ENCODE results near the gene DNHD1. TPM values are rescaled to one million over a fixed set of nuclear protein-coding genes. Genes with fewer than 3 reads are reported as not detected.

Gene DNHD1
- total RNA-seq, 1 experiment from 2014 or later: 10.6 TPM

DNA sequence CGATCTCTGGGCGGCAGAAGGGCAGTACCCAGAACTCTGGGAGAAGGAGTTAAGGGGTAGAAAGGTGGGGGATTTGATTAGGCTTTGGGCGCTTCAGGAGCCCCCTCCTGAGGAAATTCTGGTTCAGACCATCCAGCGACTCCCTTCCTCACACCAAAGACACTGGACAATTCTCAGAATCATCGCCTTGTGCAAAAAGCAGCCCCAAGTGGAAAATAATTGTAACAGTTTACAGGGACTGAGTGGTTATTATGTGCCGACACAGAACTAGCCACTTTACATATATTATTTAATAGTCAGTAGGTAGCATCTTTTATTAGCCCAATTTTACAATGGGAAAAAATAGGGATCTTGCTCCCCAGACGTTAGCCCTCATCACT lies 22.7 kb upstream of the DNHD1 start:
- in situ Hi-C loops (cut with HindIII; ENCODE audit: low pct_unique_long_range_greater_than_20kb, low sequenced_read_pairs) (no loop called here), intact Hi-C loops (cut with micrococcal nuclease; ENCODE audit: unreplicated experiment) (no loop called here)
- peaks cover 23% of the 10 kb centered on the region for H3K4me1 ChIP-seq (ENCODE audit: control insufficient read depth, insufficient read depth, low read length)
- DNase-seq (ENCODE audit: low read depth, low spot score) (no peak), ATAC-seq (no peak)
- no peak; the same call in 1 of the 2 replicates for TF ChIP-seq CTCF (IDR thresholded peaks at IDR 0.05)
- TF ChIP-seq TCF7L2 (IDR thresholded peaks at IDR 0.05; ENCODE audit: low read depth, low read length): no peak
- TF ChIP-seq, protein P1, sequence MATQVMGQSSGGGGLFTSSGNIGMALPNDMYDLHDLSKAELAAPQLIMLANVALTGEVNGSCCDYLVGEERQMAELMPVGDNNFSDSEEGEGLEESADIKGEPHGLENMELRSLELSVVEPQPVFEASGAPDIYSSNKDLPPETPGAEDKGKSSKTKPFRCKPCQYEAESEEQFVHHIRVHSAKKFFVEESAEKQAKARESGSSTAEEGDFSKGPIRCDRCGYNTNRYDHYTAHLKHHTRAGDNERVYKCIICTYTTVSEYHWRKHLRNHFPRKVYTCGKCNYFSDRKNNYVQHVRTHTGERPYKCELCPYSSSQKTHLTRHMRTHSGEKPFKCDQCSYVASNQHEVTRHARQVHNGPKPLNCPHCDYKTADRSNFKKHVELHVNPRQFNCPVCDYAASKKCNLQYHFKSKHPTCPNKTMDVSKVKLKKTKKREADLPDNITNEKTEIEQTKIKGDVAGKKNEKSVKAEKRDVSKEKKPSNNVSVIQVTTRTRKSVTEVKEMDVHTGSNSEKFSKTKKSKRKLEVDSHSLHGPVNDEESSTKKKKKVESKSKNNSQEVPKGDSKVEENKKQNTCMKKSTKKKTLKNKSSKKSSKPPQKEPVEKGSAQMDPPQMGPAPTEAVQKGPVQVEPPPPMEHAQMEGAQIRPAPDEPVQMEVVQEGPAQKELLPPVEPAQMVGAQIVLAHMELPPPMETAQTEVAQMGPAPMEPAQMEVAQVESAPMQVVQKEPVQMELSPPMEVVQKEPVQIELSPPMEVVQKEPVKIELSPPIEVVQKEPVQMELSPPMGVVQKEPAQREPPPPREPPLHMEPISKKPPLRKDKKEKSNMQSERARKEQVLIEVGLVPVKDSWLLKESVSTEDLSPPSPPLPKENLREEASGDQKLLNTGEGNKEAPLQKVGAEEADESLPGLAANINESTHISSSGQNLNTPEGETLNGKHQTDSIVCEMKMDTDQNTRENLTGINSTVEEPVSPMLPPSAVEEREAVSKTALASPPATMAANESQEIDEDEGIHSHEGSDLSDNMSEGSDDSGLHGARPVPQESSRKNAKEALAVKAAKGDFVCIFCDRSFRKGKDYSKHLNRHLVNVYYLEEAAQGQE (IDR thresholded peaks at IDR 0.05; ENCODE audit: insufficient read depth in 1 of 2, low read depth in 2 of 2, low read length in 1 of 2): no peak
- TF ChIP-seq SIN3A (IDR thresholded peaks at IDR 0.05; ENCODE audit: borderline replicate concordance, insufficient read depth, low read depth, low read length): no peak
- no peak; the same call in 1 of the 2 replicates for TF ChIP-seq POLR2AphosphoS5 (IDR thresholded peaks at IDR 0.05; ENCODE audit: low read depth, low read length)
- no peaks in the 10 kb centered on the region for H3K9me3 ChIP-seq (ENCODE audit: control insufficient read depth, insufficient read depth, low read depth, low read length)
- CTCF ChIA-PET: interaction anchor here (0.7 to 2.5 kb wide), 3 partner anchors 38 to 144 kb away, joined by 4 to 10 read pairs (median 5); no protein-coding TSS in a partner anchor
- no peaks in the 10 kb centered on the region for H3K27me3 ChIP-seq (ENCODE audit: control insufficient read depth, insufficient read depth, low read length)
- POLR2A ChIA-PET: no interaction called here
- peak overlapping the region; percentile 60 to 84 for H3K4me3 ChIP-seq (ENCODE audit: low read depth in 2 of 2, low read length in 2 of 2)
- H3K36me3 ChIP-seq (ENCODE audit: control insufficient read depth, insufficient read depth, low read length): no peaks in the 10 kb centered on the region
- BruUV-seq (replicated peaks): no TSS peak
- peak overlapping the region; percentile 91 for H3K27ac ChIP-seq (ENCODE audit: low read length)

GRCh38 chr11:6474806-6475500 lies 22.1 kb upstream of the DNHD1 start:
- CTCF ChIA-PET: interaction anchor here (0.9 to 2.5 kb wide), 2 partner anchors 76 to 96 kb away, joined by 5 to 10 read pairs; no protein-coding TSS in a partner anchor
- no peaks in the 10 kb centered on the region for H3K27me3 ChIP-seq (ENCODE audit: control insufficient read depth, insufficient read depth, low read length)
- intact Hi-C loops (cut with micrococcal nuclease; ENCODE audit: unreplicated experiment): no loop called here
- DNase-seq (ENCODE audit: low read depth, low spot score) (peak; percentile 25), ATAC-seq (no peak)
- in situ Hi-C loops (cut with HindIII; ENCODE audit: low pct_unique_long_range_greater_than_20kb, low sequenced_read_pairs): no loop called here
- no peak for TF ChIP-seq CTCF (IDR thresholded peaks at IDR 0.05)
- 0 out of 2 replicates have a peak, but pooled peaks have one; percentile 25 for TF ChIP-seq SIN3A (IDR thresholded peaks at IDR 0.05; ENCODE audit: borderline replicate concordance, insufficient read depth, low read depth, low read length)
- TF ChIP-seq TCF7L2 (IDR thresholded peaks at IDR 0.05; ENCODE audit: low read depth, low read length): no peak
- TF ChIP-seq, protein P1 (IDR thresholded peaks at IDR 0.05; ENCODE audit: insufficient read depth in 1 of 2, low read depth in 2 of 2, low read length in 1 of 2): no peak
- TF ChIP-seq POLR2AphosphoS5 (IDR thresholded peaks at IDR 0.05; ENCODE audit: low read depth, low read length): peak; percentile 75; the same call in 1 of the 2 replicates
- no peaks in the 10 kb centered on the region for H3K36me3 ChIP-seq (ENCODE audit: control insufficient read depth, insufficient read depth, low read length)
- peak overlapping the region; percentile 60 to 84; a peak in 2 of 4 replicates for H3K4me3 ChIP-seq (ENCODE audit: low read depth in 2 of 2, low read length in 2 of 2)
- peaks cover 26% of the 10 kb centered on the region for H3K4me1 ChIP-seq (ENCODE audit: control insufficient read depth, insufficient read depth, low read length)
- peak overlapping the region; percentile 91 for H3K27ac ChIP-seq (ENCODE audit: low read length)
- BruUV-seq (replicated peaks): no TSS peak
- no peaks in the 10 kb centered on the region for H3K9me3 ChIP-seq (ENCODE audit: control insufficient read depth, insufficient read depth, low read depth, low read length)
- POLR2A ChIA-PET: interaction anchor here (0.6 to 1.1 kb wide), 2 partner anchors 96 to 155 kb away, joined by 4 to 7 read pairs; partner anchors contain the start of gene CAVIN3

Data from Panc1 (cell line).